HG03039 (cell line): ENCODE data around the gene ST6GALNAC3.
"Not testable (repeated sequence)": the region's sequence is repeated elsewhere in the genome, so short reads cannot be mapped to it uniquely, and the experiment has no call there.

Experiments used
- ATAC-seq: cut with Tn5 transposase; IDR thresholded peaks from one replicate; pipeline ENCODE4 v1.9.1; 2021; ENCODE audit warnings: mild to moderate bottlenecking, moderate library complexity; ENCODE audit not compliant: unreplicated experiment

The ST6GALNAC3 gene

GRCh38 chr1:76317299-76317900 is 242.9 kb downstream of the ST6GALNAC3 start:
- no peak for ATAC-seq

- ATAC-seq, result peak; percentile 80
Measured at GRCh38 chr1:76330991-76331603, 256.6 kb downstream of the ST6GALNAC3 start.

- ATAC-seq, result no peak
Measured at GRCh38 chr1:76335882-76336281, 261.3 kb downstream of the ST6GALNAC3 start.

- no peak for ATAC-seq
Measured at GRCh38 chr1:76336931-76337371, 262.4 kb downstream of the ST6GALNAC3 start.

- no peak for ATAC-seq
Measured at GRCh38 chr1:76337542-76338219, 263.1 kb downstream of the ST6GALNAC3 start.

- no peak for ATAC-seq
Measured at GRCh38 chr1:76340056-76340455, 265.5 kb downstream of the ST6GALNAC3 start.

GRCh38 chr1:76341816-76342215 is 267.3 kb downstream of the ST6GALNAC3 start:
- ATAC-seq, result not testable (repeated sequence)

- ATAC-seq, result no peak
Measured at GRCh38 chr1:76343356-76343755, 268.8 kb downstream of the ST6GALNAC3 start.

GRCh38 chr1:76351655-76352054 is 277.1 kb downstream of the ST6GALNAC3 start:
- no peak for ATAC-seq

- no peak for ATAC-seq
Measured at GRCh38 chr1:76352741-76353435, 278.3 kb downstream of the ST6GALNAC3 start.

GRCh38 chr1:76354236-76354635 is 279.7 kb downstream of the ST6GALNAC3 start:
- ATAC-seq, result no peak

GRCh38 chr1:76366726-76367125 is 292.2 kb downstream of the ST6GALNAC3 start:
- ATAC-seq, result no peak

GRCh38 chr1:76371941-76372340 is 297.4 kb downstream of the ST6GALNAC3 start:
- ATAC-seq, result no peak

GRCh38 chr1:76374086-76374485 is 299.5 kb downstream of the ST6GALNAC3 start:
- no peak for ATAC-seq

- no peak for ATAC-seq
Measured at GRCh38 chr1:76377247-76377646, 302.7 kb downstream of the ST6GALNAC3 start.

- ATAC-seq, result no peak
Measured at GRCh38 chr1:76379506-76379905, 305.0 kb downstream of the ST6GALNAC3 start.

- no peak for ATAC-seq
Measured at GRCh38 chr1:76381450-76382097, 307.0 kb downstream of the ST6GALNAC3 start.

GRCh38 chr1:76388261-76388660 is 313.7 kb downstream of the ST6GALNAC3 start:
- ATAC-seq, result no peak

GRCh38 chr1:76390456-76390855 is 315.9 kb downstream of the ST6GALNAC3 start:
- ATAC-seq, result no peak

- ATAC-seq, result no peak
Measured at GRCh38 chr1:76395059-76395458, 320.5 kb downstream of the ST6GALNAC3 start.

GRCh38 chr1:76402128-76402527 is 327.6 kb downstream of the ST6GALNAC3 start:
- ATAC-seq, result no peak
